ENCODE data around the gene TTK.
"Not testable (repeated sequence)": the region's sequence is repeated elsewhere in the genome, so short reads cannot be mapped to it uniquely, and the experiment has no call there.

Gene TTK

DNA sequence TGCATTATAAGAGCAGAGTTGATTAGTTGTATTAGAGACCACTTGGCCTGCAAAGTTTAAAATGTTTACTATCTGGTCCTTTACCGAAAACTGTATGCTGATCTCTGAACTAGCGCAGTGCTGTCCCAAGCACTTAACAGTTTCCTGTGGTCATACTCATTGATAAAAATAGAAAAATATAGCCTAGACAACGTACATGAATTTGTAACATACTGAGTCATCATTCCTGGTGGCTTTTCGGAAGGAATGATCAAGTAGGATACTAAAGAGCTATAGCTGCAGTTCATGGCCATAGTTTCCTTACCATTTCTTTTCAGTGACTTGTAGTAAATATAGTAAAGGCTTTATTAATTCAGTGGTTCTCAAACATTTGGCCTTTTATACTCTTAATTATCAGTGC is 18.4 kb downstream of the TTK start:
- no peak for DNase-seq

DNA sequence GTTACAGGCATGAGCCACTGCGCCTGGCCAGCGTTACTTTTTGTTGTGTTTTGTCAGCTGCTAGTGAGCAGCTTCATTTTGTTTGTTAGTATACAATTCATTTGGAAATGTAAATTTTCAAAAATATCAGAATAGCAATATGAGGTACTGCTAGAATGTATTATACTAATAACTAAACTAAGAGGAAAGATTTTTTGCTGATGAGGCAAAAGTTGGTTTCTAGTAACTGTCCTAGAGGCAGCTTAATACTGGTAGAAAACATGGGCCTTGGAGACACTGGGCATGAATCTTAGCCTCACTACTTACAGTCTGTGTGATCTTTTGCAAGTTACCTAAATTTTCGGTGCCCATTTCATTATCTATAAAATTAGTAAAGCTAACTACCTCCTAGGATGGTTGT is 24.1 kb downstream of the TTK start:
- no peak for DNase-seq

DNA sequence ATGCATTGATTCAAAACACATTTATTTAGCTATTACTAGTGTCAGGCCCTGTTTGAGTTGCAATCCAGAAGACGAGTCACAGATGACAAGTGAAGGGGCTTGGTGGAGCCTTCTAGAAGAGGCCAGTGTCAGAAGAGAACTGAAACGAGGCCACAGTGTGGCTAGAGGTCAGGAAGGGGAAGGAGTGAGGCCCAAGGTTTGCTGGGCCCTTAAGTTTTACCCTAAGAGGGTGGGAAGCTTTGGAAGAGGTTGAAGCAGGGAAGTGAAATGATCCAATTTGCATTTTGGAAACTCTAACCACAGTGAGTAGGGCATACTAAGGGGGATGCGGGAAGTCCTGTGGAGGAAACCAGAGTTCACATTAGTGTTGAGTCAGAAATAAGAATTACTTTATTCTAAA is 25.0 kb downstream of the TTK start:
- DNase-seq: no peak

- DNase-seq: not testable (repeated sequence)
Observed at GRCh38 chr6:80048220-80048619, 43.8 kb downstream of the TTK start.

DNA sequence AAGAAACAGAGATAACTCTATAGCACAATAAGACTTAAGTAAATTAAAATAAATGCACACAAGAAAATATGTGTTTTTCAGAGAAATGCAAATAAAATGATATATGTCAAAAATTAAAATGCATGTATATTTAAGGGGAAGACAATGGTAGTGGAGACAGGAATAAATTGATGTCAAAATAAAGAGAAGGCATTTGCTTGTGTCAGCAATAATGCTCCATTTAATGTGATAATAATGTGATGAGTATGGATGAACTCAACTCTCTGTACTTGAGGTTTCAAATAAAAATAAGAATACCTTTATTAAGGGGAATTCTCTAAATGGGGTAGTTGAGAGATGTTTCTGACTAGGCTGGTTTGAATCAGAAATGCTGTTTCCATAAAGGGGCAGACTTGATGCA is 56.3 kb downstream of the TTK start:
- DNase-seq: no peak

GRCh38 chr6:80068146-80068545 is 63.7 kb downstream of the TTK start:
- DNase-seq: not testable (repeated sequence)

GRCh38 chr6:80070431-80070830 is 66.0 kb downstream of the TTK start:
- not testable (repeated sequence) for DNase-seq

DNA sequence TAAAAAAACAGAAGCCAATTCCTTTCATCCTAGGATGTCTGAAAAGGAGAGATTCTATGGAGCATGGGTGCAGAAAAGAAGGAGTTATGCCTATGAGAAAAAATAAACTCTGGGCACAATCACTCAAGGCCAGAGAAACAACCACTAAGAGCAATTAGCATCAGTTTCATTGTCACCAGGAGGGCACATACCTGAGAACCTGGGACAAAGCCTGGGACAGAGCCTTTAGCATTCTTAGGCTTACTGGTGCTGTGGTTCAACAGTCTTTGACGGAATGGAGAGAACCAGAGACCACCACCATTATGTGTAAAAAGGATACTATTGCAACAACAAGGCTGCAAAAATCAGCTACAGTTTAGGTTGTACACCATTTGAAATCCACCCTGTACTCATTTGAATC is 72.6 kb downstream of the TTK start:
- DNase-seq: no peak

DNA sequence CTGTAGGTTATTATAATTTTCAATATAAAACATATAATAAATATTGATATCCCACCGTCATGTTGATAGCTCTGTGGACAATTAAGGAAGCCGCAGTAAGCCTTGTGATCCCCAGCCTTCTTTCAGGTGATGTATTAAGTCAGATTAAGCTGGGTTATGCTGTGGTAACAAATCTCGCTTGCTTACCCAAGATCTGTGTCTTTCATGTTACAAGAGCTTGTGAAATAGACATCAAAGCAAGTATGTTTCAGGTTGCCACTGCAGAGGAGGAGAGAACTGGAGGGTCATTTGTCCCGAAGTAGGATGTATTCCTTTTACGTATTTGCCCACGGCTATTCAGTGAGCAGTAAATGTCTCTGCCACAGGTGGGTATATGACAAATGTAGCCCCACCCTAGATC is 84.2 kb downstream of the TTK start:
- no peak for DNase-seq

DNA sequence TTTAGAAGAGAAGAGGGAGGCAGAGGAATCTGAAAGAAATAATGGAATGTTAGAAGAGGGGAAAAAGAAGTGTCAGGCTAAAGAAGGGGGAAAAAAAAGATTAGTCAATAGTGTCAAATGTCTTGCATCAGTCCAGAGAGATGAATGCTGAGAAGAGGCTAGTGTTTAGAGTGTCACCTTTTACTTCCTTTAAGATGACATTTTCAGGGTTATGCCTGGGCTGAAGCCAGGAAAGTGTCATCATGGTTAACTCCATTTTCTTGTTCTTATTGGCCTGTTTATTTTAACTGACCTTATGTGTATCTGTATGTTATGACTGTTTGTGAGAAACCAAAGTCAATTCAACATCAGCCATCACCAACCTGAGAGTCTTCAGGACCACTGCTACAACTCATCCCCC is 87.1 kb downstream of the TTK start:
- DNase-seq: no peak

All from islet precursor cell (in vitro differentiated cells).